ENCODE data around the gene RPL27A.

DNA sequence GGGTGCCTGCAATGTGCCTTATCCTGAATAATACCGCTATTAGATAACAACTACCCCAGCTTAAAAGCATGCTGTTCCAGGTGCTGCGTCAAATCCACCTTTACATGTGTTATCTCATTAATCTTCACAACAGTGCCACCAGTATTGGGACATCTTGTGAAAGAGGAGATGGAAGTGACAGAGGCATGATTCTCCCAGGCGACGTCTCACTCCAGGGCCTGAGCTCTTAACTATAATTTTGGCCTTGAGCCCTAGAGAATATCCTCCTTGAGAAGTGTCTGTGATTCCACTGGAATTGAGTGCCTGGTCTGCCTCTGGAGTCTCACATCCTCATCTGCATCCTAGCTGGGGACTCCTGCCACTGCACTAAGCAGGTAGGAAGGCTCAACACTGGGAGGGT, 43.8 kb downstream of the RPL27A start:
- no peak for TF ChIP-seq EZH2 (IDR thresholded peaks at IDR 0.05; ENCODE audit: borderline replicate concordance, insufficient read depth, low read depth, low read length, poor library complexity, severe bottlenecking)
- TF ChIP-seq CTCF (IDR thresholded peaks at IDR 0.05): no peak

All from B cell (primary cell).